ENCODE results near the gene ELP4.

DNA sequence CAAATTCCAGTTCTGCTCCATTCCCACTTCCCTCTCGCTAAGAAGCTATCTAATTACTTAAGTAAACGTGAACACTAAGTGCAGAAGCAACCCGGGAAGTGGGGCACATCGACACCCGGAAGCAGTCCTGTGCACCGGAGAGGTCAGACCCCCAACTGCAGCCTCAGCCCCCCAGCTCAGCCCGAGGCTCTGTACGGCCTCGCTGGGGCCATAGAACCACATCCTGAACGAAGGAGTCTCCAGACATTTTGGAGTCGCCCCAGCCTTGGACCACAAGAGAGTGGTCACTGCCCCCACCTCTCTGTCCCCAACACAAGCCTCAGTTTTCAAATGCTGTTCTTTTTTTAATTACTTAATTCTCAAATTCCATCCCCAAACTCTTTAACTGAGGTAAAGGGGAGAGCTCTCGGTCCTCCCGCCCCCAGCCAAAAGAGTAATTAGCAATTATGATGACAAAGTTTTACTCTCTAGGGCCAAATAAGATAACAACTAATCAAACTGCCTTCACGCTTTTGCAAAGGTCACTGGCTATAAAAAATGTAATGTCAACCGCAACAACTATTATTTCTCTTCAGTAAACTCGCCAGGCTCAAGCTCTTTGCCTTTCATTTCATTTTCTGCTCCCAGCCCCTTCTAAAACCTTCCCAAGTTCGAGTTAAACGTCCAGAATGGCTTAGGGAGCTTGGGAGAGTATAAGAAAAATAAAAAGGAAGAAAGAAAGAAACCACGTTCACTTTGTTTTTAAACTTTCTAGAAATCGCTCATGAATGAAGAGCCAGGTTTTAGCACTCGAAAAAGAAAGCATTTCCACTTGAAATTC is 299.4 kb downstream of the ELP4 start:
- TF ChIP-seq, protein P1, sequence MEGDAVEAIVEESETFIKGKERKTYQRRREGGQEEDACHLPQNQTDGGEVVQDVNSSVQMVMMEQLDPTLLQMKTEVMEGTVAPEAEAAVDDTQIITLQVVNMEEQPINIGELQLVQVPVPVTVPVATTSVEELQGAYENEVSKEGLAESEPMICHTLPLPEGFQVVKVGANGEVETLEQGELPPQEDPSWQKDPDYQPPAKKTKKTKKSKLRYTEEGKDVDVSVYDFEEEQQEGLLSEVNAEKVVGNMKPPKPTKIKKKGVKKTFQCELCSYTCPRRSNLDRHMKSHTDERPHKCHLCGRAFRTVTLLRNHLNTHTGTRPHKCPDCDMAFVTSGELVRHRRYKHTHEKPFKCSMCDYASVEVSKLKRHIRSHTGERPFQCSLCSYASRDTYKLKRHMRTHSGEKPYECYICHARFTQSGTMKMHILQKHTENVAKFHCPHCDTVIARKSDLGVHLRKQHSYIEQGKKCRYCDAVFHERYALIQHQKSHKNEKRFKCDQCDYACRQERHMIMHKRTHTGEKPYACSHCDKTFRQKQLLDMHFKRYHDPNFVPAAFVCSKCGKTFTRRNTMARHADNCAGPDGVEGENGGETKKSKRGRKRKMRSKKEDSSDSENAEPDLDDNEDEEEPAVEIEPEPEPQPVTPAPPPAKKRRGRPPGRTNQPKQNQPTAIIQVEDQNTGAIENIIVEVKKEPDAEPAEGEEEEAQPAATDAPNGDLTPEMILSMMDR (IDR thresholded peaks at IDR 0.05), result no peak
- TF ChIP-seq POLR2A (IDR thresholded peaks at IDR 0.05), result no peak
